ENCODE measurements around the gene ARMC10. TPM values are rescaled to one million over a fixed set of nuclear protein-coding genes. Genes with fewer than 3 reads are reported as not detected.
"Not testable (repeated sequence)": the region's sequence is repeated elsewhere in the genome, so short reads cannot be mapped to it uniquely, and the experiment has no call there.

The ARMC10 gene
- total RNA-seq, 1 experiment from 2014 or later = 66.0 TPM

- Histone ChIP-seq H3K9me2 (ENCODE audit: insufficient read depth) (no peaks in the 10 kb centered on the region), H4K20me1 (ENCODE audit: insufficient read depth) (no peaks in the 10 kb centered on the region), H2AFZ (no peak overlapping the region), H3K4me1 (replicated peaks; ENCODE audit: insufficient read depth) (no peaks in the 10 kb centered on the region), H3K79me2 (ENCODE audit: low read depth) (no peaks in the 10 kb centered on the region), H3K4me2 (no peak overlapping the region), H3K9me3 (ENCODE audit: insufficient read depth, low read depth) (no peaks in the 10 kb centered on the region), H3K27me3 (ENCODE audit: insufficient read depth, low read depth) (no peaks in the 10 kb centered on the region), H3K27ac (no peak overlapping the region), H3K36me3 (ENCODE audit: low read depth) (no peaks in the 10 kb centered on the region), H3F3A (ENCODE audit: insufficient read depth, low read depth) (no peaks in the 10 kb centered on the region), H3K4me3 (no peak overlapping the region)
- CTCF ChIA-PET = interaction anchor here (0.6 kb wide), 1 partner anchor 91 kb away, joined by 16 read pairs; no protein-coding TSS in a partner anchor
- intact Hi-C loops (cut with micrococcal nuclease; ENCODE audit: unreplicated experiment) = no loop called here
- POLR2A ChIA-PET (ENCODE audit: unreplicated experiment) = no interaction called here
- BruUV-seq (replicated peaks) = no TSS peak
- no peak for DNase-seq
- TF ChIP-seq CTCF (conservative IDR thresholded peaks at IDR 0.05) (no peak), EZH2 (IDR thresholded peaks at IDR 0.05; ENCODE audit: low read depth) (no peak)
Observed at GRCh38 chr7:103031024-103031423, 43.9 kb upstream of the ARMC10 start.

- H3K4me2 ChIP-seq = no peak overlapping the region
- H3K4me3 ChIP-seq = no peak overlapping the region
- no peaks in the 10 kb centered on the region for H3K36me3 ChIP-seq (ENCODE audit: low read depth)
- 0 out of 2 replicates have a peak, but pooled peaks cover under 1% of the 10 kb centered on the region for H3K4me1 ChIP-seq (replicated peaks; ENCODE audit: insufficient read depth)
- ChIA-PET POLR2A (ENCODE audit: unreplicated experiment) (no interaction called here), CTCF (no interaction called here)
- no peak for DNase-seq
- no peaks in the 10 kb centered on the region for H3K9me3 ChIP-seq (ENCODE audit: insufficient read depth, low read depth)
- TF ChIP-seq EZH2 (IDR thresholded peaks at IDR 0.05; ENCODE audit: low read depth) = no peak
- no peak for TF ChIP-seq CTCF (conservative IDR thresholded peaks at IDR 0.05)
- BruUV-seq (replicated peaks) = no TSS peak
- no peak overlapping the region for H3K27ac ChIP-seq
- intact Hi-C loops (cut with micrococcal nuclease; ENCODE audit: unreplicated experiment) = no loop called here
- H4K20me1 ChIP-seq (ENCODE audit: insufficient read depth) = no peaks in the 10 kb centered on the region
- no peaks in the 10 kb centered on the region for H3K27me3 ChIP-seq (ENCODE audit: insufficient read depth, low read depth)
- H2AFZ ChIP-seq = no peak overlapping the region
- H3K79me2 ChIP-seq (ENCODE audit: low read depth) = no peaks in the 10 kb centered on the region
- H3F3A ChIP-seq (ENCODE audit: insufficient read depth, low read depth) = no peaks in the 10 kb centered on the region
- no peaks in the 10 kb centered on the region for H3K9me2 ChIP-seq (ENCODE audit: insufficient read depth)
Observed at GRCh38 chr7:103031781-103032180, 43.2 kb upstream of the ARMC10 start.

GRCh38 chr7:103034318-103034717 is 40.6 kb upstream of the ARMC10 start:
- peaks cover 17% of the 10 kb centered on the region for H3K4me1 ChIP-seq (replicated peaks; ENCODE audit: insufficient read depth)
- POLR2A ChIA-PET (ENCODE audit: unreplicated experiment); BruUV-seq (replicated peaks): not testable (repeated sequence)

GRCh38 chr7:103037476-103037822 is 37.5 kb upstream of the ARMC10 start:
- Histone ChIP-seq H3K36me3 (ENCODE audit: low read depth) (no peaks in the 10 kb centered on the region), H3K4me2 (peak overlapping the region; percentile 67; the same call in 1 of the 2 replicates), H3K4me1 (replicated peaks; ENCODE audit: insufficient read depth) (peaks cover 17% of the 10 kb centered on the region), H3K27ac (peak overlapping the region; percentile 61), H4K20me1 (ENCODE audit: insufficient read depth) (no peaks in the 10 kb centered on the region), H3K4me3 (peak overlapping the region; percentile 46; the same call in 1 of the 2 replicates), H3K27me3 (ENCODE audit: insufficient read depth, low read depth) (no peaks in the 10 kb centered on the region), H3K9me3 (ENCODE audit: insufficient read depth, low read depth) (no peaks in the 10 kb centered on the region), H3F3A (ENCODE audit: insufficient read depth, low read depth) (no peaks in the 10 kb centered on the region), H2AFZ (peak overlapping the region; percentile 76; the same call in 1 of the 2 replicates), H3K9me2 (ENCODE audit: insufficient read depth) (no peaks in the 10 kb centered on the region), H3K79me2 (ENCODE audit: low read depth) (no peaks in the 10 kb centered on the region)
- intact Hi-C loops (cut with micrococcal nuclease; ENCODE audit: unreplicated experiment) = loop anchor here (5.0 kb wide), 2 partner anchors 45 to 65 kb away; no protein-coding TSS in a partner anchor
- TF ChIP-seq CTCF (conservative IDR thresholded peaks at IDR 0.05) (no peak), EZH2 (IDR thresholded peaks at IDR 0.05; ENCODE audit: low read depth) (no peak)
- BruUV-seq (replicated peaks) = no TSS peak
- ChIA-PET CTCF (interaction anchor here (0.6 to 0.7 kb wide), 2 partner anchors 23 to 24 kb away, joined by 6 to 8 read pairs; no protein-coding TSS in a partner anchor), POLR2A (ENCODE audit: unreplicated experiment) (interaction anchor here (0.6 kb wide), 2 partner anchors 45 to 65 kb away, joined by 3 to 7 read pairs; no protein-coding TSS in a partner anchor)
- DNase-seq = no peak

More at GRCh38 chr7:103034318-103034717, 40.6 kb upstream of the ARMC10 start:
- H2AFZ ChIP-seq; H3K9me2 ChIP-seq (ENCODE audit: insufficient read depth); H3K27me3 ChIP-seq (ENCODE audit: insufficient read depth, low read depth); H3F3A ChIP-seq (ENCODE audit: insufficient read depth, low read depth); DNase-seq; H3K9me3 ChIP-seq (ENCODE audit: insufficient read depth, low read depth); H3K4me2 ChIP-seq; H3K36me3 ChIP-seq (ENCODE audit: low read depth); H4K20me1 ChIP-seq (ENCODE audit: insufficient read depth); H3K79me2 ChIP-seq (ENCODE audit: low read depth); H3K4me3 ChIP-seq; CTCF ChIA-PET; intact Hi-C loops (cut with micrococcal nuclease; ENCODE audit: unreplicated experiment); H3K27ac ChIP-seq: not testable (repeated sequence)

GRCh38 chr7:103037823-103038739 is 36.9 kb upstream of the ARMC10 start:
- ChIA-PET CTCF (interaction anchor here (0.6 to 0.7 kb wide), 3 partner anchors 23 to 449 kb away, joined by 3 to 8 read pairs (median 6); no protein-coding TSS in a partner anchor), POLR2A (ENCODE audit: unreplicated experiment) (interaction anchor here (0.6 kb wide), 5 partner anchors 37 to 205 kb away, joined by 3 to 7 read pairs (median 5); partner anchors contain the start of genes ARMC10 and FBXL13)
- not testable (repeated sequence) for H3K36me3 ChIP-seq (ENCODE audit: low read depth); H3K79me2 ChIP-seq (ENCODE audit: low read depth); H3F3A ChIP-seq (ENCODE audit: insufficient read depth, low read depth); H3K9me3 ChIP-seq (ENCODE audit: insufficient read depth, low read depth); H4K20me1 ChIP-seq (ENCODE audit: insufficient read depth); BruUV-seq (replicated peaks); H3K27me3 ChIP-seq (ENCODE audit: insufficient read depth, low read depth); H3K9me2 ChIP-seq (ENCODE audit: insufficient read depth)
- DNase-seq = peak; percentile 82 to 87
- intact Hi-C loops (cut with micrococcal nuclease; ENCODE audit: unreplicated experiment) = loop anchor here (5.0 kb wide), 2 partner anchors 46 to 66 kb away; no protein-coding TSS in a partner anchor
- H2AFZ ChIP-seq = peak overlapping the region; percentile 76
- H3K4me2 ChIP-seq = peak overlapping the region; percentile 67
- H3K4me3 ChIP-seq = peak overlapping the region; percentile 46; the same call in 1 of the 2 replicates
- H3K4me1 ChIP-seq (replicated peaks; ENCODE audit: insufficient read depth) = peaks cover 17% of the 10 kb centered on the region
- peak overlapping the region; percentile 61 for H3K27ac ChIP-seq
